ENCODE data around the gene ZMIZ1.

DNA sequence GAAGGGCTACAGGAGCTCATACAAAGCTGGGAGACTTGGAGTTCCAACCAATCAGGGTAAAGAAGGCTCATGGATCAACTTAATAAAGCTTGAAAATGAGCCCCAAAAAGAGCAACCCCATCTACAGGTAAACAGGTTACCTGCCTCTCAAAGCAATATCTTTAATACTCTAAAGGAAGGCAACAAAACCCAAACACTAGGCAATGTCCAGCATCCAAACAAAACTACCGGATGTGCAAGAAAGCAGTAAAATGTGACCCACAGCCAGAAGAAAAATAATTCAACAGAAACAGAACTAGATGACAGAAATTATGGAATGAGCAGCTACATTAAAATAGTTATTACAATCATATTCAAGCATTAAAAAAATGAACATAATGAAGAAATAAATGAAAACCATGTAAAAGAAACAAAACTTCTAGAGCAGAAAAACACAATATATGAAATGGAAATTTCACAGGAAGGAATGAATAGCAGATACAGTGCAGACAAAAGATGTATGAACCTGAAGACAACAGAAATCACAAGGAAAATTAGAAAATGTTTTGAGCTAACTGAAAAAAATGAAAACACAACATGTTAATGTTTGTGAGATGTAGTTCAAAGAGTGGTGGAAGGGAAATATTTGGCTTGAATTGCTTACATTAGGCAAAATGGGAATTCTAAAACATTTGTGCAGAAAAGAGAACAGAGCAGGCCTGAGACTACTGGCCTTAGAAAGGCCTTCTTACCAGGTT lies 30.5 kb upstream of the ZMIZ1 start:
- TF ChIP-seq, protein P1, sequence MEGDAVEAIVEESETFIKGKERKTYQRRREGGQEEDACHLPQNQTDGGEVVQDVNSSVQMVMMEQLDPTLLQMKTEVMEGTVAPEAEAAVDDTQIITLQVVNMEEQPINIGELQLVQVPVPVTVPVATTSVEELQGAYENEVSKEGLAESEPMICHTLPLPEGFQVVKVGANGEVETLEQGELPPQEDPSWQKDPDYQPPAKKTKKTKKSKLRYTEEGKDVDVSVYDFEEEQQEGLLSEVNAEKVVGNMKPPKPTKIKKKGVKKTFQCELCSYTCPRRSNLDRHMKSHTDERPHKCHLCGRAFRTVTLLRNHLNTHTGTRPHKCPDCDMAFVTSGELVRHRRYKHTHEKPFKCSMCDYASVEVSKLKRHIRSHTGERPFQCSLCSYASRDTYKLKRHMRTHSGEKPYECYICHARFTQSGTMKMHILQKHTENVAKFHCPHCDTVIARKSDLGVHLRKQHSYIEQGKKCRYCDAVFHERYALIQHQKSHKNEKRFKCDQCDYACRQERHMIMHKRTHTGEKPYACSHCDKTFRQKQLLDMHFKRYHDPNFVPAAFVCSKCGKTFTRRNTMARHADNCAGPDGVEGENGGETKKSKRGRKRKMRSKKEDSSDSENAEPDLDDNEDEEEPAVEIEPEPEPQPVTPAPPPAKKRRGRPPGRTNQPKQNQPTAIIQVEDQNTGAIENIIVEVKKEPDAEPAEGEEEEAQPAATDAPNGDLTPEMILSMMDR (IDR thresholded peaks at IDR 0.05), result no peak
- no peak for TF ChIP-seq ZFX (IDR thresholded peaks at IDR 0.05; ENCODE audit: borderline replicate concordance)
